Sigmoid colon (tissue), 4 donors: ENCODE measurements around the gene CRTC3.

Experiments
- POLR2A ChIP-seq, 2 donors: fragments of 450-650 bp; IDR thresholded peaks; one replicate each; pipeline ENCODE4 v1.6.1; 2016; ENCODE audit warnings: antibody characterized with exemption in 2 of 2, mild to moderate bottlenecking in 2 of 2, moderate library complexity in 2 of 2
- POLR2AphosphoS5 ChIP-seq, 4 donors: sonication (generic); formaldehyde crosslinking; IDR thresholded peaks; one replicate each; pipeline ENCODE4 v1.6.1; 2017; ENCODE audit warnings: antibody characterized with exemption in 4 of 4
- TF ChIP-seq, protein P1 (sequence below), 4 experiments: fragments of 450-650 bp in 3 of 4; fragments of 200-600 bp in 1 of 4; IDR thresholded peaks; one replicate each; pipeline ENCODE4 v1.5.1; 2016 to 2019; ENCODE audit warnings: antibody characterized with exemption in 4 of 4, mild to moderate bottlenecking in 3 of 4, moderate library complexity in 2 of 4

- TF ChIP-seq POLR2AphosphoS5 (IDR thresholded peaks at IDR 0.05) (no peak), POLR2A (IDR thresholded peaks at IDR 0.05) (no peak)
- TF ChIP-seq, protein P1, sequence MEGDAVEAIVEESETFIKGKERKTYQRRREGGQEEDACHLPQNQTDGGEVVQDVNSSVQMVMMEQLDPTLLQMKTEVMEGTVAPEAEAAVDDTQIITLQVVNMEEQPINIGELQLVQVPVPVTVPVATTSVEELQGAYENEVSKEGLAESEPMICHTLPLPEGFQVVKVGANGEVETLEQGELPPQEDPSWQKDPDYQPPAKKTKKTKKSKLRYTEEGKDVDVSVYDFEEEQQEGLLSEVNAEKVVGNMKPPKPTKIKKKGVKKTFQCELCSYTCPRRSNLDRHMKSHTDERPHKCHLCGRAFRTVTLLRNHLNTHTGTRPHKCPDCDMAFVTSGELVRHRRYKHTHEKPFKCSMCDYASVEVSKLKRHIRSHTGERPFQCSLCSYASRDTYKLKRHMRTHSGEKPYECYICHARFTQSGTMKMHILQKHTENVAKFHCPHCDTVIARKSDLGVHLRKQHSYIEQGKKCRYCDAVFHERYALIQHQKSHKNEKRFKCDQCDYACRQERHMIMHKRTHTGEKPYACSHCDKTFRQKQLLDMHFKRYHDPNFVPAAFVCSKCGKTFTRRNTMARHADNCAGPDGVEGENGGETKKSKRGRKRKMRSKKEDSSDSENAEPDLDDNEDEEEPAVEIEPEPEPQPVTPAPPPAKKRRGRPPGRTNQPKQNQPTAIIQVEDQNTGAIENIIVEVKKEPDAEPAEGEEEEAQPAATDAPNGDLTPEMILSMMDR (IDR thresholded peaks at IDR 0.05), result no peak
Measured at GRCh38 chr15:90642464-90643300, 113.0 kb downstream of the CRTC3 start.
